H54 (cell line): ENCODE results near the gene RNF112.
A peak's percentile ranks its signal among the peaks of the same experiment; 100 is the strongest.
"Not testable (repeated sequence)": the region's sequence is repeated elsewhere in the genome, so short reads cannot be mapped to it uniquely, and the experiment has no call there.

Experiments used
- DNase-seq: peaks from one replicate; pipeline ENCODE4 v3.0.0; 2011; ENCODE audit warnings: low spot score, mixed read lengths; ENCODE audit not compliant: insufficient read length
- FAIRE-seq: peaks from 3 replicates; lab custom pipeline; 2011; peaks lifted over from hg19 to GRCh38; lab: Jason Lieb, UNC
- POLR2A ChIP-seq: IDR thresholded peaks from 2 replicates; pipeline ENCODE4 v1.6.1; 2011; ENCODE audit warnings: low read depth, mild to moderate bottlenecking, low read length

RNF112 gene

DNA sequence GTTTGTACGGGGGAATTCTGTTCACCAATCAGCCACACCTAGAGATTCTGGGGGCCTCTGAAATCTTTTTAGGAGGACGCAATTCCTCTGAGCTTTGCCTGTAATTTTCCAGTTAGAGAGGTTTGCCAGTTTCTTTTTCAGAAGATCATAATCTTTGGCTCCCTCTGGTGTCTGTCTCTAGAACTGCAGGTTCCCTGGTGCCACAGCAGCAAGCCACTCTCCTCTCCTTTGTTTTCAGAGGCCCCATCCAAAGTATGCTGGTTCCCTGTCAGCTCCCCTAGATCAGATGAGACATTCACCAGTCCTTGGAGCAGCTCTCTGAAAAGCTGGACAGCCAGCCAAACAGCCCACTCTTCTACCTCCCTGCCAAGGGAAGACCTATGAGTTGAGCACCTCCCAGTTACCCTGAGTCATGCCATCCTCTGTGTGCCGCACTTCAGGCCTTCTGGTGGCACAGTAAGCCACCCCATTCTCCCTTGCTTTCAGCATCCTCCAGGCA is 36.1 kb downstream of the RNF112 start:
- DNase-seq (peak; percentile 79), FAIRE-seq (peak; percentile 38)
- no peak for TF ChIP-seq POLR2A

DNA sequence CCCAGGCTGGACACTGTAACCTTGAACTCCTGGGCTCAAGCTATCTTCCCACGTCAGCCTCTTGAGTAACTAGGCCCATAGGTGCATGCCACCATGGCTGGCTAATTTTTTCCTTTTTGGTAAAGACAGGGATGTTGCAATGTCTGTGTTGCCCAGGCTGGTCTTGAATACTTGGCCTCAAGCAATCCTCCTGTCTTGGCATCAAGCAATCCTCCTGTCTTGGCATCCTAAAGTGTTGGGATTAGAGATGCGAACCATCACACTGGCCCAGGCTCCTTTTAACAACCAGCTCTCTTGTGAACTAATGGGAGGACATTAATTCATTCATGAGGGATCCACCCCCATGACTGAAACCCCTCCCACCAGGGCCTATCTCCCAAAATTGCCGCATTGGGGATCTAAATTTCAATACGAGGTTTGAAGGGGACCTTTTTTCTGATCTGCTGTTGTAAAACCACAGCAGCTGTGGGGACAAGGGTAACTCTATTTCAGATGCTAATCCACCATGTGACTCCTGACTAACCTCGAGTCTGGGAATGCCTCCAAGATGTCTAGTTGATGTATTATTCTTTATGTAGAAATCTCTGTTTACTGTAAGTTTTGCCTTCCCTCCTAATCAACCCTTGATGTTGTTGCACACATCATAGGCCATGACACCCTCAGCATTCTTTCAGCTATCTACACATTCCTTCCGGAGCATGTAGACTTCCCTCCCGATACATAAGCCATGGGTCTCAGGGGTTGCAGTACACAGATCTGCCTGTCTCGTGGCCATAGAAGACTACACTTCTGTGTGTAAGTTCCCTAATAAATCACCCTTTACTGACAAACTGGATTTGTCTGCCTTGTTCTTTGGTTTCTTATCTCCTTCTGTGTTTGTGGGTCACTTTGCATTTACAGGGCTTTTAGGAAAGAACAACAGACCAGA is 37.6 kb downstream of the RNF112 start:
- peak; percentile 84 for DNase-seq
- TF ChIP-seq POLR2A, result no peak
- FAIRE-seq, result peak; percentile 90

DNA sequence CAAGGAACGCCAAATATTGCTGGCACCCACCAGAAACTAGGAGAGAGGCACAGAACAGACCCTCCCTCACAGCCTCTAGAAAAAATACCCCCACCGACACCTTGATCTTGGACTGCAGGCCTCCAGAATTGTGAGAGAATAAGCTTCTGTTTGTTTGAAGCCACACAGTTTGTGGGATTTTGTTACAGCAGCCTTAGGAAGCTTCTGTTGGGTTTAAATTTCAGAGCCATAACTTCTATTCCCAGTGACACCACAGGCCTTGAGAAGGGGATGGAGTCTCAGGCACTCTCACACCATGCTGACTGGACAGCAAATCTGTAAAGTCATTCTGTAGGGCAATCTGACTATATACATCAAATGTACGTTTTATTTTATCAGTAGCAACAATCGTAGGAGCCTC is 38.6 kb downstream of the RNF112 start:
- no peak for TF ChIP-seq POLR2A
- FAIRE-seq, result no peak
- no peak for DNase-seq

DNA sequence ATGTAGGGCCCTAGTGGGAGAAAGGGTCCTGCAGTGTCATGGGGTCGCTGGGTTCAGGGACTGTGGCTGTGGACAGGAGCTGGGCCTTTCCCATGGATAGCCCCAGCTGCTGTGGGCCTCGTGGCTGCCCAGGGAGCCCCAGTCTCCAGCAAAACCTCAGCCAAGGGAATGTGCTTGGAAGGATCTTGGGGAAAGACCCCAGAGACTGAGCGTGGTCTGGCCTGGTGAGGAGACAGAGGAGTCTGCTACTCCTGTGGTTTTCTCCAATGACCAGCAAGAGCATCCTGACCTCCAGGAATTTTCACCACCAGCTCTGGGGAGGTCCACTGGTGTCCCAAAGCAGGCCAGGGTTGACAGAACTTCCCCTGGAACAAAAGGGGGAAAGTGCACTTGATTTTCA is 42.3 kb downstream of the RNF112 start:
- TF ChIP-seq POLR2A, result no peak
- FAIRE-seq, result no peak
- DNase-seq, result no peak

DNA sequence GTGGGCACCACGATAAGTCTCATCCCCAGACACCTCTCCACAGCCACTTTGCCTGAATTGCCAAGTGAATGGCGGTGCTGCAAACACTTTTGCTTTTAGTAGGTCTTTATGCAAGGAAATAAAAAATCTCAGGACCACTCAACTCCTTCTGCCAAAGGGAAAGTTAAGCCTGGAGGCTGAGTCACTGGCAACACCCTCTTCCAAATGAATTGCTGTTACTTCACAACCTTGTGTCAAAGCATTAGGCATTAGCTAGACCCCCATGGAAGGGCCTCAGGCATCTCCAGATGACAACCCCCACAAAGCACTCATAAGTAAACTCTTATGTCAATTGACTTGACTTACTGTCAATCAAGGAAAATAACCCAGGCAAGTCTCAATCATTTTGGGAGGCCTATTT is 43.0 kb downstream of the RNF112 start:
- no peak for FAIRE-seq
- no peak for DNase-seq
- no peak for TF ChIP-seq POLR2A

DNA sequence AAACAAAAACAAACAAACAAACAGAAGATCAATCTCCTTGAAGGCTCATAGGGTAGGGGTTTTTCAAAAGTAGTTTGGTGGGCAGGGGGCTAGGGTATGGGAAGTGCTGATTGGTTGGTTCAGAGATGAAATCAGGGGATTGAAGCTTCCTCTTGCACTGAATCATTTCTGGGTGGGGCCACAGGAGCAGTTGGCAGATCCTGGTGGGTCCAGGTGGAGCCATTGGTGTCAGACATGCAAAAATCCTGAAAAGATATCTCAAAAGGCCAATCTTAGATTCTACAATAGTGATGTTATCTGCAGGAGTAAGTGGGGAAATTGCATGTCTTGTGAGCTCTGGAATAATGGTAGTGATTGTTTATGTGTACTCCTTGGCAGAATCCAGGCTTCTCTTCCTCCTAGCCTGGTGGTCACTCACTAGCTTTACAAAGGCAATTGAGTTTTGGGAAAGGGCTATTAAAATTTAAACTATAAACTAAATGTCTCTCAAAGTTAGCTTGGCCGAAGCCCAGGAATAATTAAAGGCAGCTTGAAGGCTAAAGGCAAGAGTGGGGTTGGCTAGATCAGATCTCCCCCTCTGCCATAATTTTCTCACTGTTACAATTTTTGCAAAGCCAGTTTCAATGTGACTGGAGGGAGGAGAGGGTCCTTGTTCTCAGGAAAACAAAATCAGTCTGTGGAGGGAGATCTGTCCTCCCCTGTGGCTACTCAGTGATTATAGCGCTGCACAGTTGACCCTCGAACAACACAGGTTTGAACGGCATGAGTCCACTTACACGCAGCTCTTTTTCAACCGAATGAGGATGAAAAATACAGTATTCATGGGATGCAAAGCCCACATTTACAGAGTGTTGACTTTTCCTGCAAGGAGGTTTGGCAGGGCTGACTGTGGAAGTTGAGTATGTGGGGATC is 45.2 kb downstream of the RNF112 start:
- no peak for DNase-seq
- no peak for TF ChIP-seq POLR2A
- no peak for FAIRE-seq

DNA sequence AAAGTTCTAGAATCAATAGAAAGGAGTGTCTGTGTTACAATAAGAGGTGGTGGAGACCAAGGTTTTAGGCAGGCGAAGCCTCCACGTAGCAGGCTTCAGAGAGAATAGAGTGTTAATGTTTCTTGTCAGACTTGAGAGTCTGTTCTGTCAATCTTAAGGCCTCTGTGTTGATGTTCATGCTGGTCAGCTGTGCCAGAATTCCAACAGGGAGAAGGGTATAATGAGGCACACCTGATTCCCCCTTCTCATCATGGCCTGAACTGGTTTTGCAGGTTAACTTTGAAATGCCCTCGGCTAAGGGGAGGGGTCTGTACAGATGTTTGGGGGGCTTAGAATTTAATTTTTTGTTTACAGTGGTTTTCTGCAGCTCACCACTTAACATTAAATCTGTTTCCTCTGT is 46.0 kb downstream of the RNF112 start:
- no peak for TF ChIP-seq POLR2A
- no peak for FAIRE-seq
- DNase-seq, result no peak

DNA sequence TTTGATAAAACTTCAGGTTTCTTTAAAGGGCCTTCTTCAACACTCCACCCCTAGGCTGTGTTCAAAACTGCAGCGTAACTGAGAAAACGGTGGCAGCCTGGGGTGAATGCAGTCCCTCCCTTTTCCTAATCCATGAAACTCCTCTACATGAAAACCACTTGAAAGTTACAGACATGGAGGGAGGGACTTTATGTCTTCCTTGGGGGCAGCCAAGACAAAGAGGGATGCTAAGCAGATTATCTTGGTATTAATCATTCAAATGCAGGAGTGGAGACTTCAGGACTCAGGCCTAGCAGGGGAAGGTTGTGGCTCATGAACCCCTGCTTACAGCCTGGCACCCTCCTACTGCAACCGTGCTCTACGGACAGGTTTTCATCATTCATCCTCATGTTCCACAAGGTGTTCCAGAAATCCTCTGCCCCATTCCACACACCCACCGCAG is 46.8 kb downstream of the RNF112 start:
- no peak for DNase-seq
- FAIRE-seq, result no peak
- TF ChIP-seq POLR2A, result no peak

DNA sequence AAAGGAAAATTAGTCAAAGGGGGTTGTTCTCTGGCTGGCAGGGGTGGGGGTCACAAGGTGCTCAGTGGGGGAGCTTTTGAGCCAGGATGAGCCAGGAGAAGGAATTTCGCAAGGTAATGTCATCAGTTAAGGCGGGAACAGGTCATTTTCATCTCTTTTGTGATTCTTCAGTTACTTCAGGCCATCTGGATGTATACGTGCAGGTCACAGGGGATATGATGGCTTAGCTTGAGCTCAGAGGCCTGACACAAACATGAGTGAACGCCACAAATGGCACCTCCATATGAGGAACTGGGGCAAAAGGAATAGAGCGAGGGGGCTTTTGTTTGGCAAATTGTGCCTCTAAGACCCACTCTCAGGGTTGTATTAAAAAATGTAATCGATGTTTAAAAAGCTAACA is 47.4 kb downstream of the RNF112 start:
- DNase-seq, result not testable (repeated sequence)

DNA sequence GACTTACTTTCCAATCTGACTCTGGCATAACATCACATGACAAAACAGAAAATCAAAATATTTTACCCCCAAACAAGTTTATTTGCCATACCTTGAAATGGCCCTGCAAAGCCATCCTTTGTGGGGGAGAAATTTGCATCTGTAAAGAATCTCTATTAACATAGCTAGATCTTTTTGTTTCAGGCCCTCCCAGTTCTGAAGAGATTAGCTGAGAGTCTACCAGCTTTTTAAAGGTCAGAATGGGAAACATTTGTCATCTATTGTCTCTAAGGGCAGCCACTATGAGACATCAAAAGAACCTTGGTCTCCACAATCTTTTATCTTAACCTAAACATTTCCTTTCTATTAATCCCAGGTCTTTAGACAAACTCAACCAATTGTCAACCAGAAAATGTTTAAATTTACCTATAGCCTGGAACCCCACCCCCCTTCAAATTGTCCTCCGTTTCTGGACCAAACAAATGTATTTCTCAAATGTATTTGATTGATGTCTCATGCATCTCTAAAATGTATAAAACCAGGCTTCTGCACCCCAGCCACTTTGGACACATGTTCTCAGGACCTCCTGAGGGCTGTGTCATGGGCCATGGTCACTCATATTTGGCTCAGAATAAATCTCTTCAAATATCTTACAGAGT is 48.1 kb downstream of the RNF112 start:
- DNase-seq, FAIRE-seq: not testable (repeated sequence)

More for the DNA sequence above, 47.4 kb downstream of the RNF112 start:
- FAIRE-seq, result not testable (repeated sequence)

DNA sequence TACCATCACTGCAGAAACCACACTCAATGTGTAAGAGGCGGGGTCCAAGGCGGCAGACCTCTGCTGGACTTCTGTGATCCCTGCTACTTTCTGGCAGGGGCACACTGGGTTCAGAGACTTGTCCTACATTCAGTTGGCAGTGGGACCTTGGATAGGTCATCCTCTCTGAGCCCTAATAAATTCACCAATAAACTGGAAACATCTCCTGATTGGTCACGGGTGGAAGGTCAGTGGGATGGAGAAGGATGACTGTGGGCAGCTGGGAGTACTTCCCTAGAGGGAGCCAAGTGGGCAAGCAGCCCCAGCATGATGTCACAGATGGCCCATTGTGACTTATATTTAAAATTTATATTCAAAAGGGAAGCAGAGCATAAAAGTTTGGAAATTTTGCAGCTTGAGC is 49.7 kb downstream of the RNF112 start:
- FAIRE-seq (no peak), DNase-seq (no peak)
- no peak for TF ChIP-seq POLR2A

DNA sequence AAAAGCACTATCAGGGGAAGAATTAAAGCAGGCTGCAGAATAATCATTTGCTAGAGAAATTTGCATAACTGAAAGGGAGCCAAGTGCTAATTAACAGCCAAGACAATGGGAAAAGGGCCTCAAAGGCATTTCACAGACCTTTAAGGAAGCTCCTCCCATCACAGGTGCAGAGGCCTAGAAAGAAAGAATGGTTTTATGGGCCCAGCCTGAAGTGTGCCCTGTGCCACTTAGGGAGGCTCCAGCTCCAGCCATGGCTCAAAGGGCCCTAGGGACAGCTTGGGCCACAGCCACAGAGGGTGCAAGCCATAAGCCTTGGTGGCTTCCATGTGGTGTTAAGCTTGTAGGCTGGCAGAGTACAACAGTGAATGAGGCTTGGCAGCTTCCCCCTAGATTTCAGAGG is 50.1 kb downstream of the RNF112 start:
- FAIRE-seq (no peak), DNase-seq (no peak)
- no peak for TF ChIP-seq POLR2A

DNA sequence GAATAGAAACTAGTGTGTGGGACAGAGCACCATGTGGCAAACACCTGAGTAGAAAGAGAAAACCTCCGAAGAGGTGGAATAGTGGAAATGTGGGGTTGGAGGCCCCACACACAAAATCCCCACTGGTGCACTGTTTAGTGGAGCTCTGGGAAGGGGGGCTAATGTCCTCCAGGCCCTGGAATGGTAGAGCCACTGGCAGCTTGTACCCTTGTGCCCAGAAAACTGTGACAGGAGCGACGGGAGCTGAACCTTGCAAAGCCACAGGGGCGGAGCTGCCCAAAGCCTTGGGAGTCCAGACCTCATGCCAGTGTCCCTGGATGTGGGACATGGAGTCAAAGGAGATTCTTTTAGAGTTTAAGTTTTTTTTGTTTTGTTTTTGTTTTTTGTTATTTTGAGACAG is 50.6 kb downstream of the RNF112 start:
- no peak for TF ChIP-seq POLR2A
- no peak for FAIRE-seq
- DNase-seq, result no peak

DNA sequence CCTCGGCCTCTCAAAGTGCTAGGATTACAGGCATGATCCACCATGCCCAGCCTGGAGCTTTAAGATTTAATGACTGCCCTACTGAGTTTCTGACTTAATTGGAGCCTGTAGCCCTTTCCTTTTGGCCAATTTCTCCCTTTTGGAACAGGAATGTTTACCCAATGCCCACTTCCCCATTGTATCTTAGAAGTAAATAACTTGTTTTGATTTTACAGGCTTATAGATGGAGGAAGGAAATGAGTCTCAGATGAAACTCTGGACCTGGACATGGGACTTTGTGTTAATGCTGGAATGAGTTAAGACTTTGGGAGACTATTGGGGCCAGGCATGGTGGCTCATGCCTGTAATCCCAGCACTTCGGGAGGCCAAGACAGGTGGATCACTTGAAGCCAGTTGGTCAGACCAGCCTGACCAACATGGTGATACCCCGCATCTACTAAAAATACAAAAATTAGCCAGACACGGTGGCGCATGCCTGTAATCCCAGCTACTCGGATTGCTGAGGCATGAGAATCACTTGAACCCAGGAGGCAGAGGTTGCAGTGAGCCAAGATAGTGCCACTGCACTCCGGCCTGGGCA is 51.5 kb downstream of the RNF112 start:
- not testable (repeated sequence) for DNase-seq, FAIRE-seq
